ENCODE measurements around the gene B3GAT3.

DNA sequence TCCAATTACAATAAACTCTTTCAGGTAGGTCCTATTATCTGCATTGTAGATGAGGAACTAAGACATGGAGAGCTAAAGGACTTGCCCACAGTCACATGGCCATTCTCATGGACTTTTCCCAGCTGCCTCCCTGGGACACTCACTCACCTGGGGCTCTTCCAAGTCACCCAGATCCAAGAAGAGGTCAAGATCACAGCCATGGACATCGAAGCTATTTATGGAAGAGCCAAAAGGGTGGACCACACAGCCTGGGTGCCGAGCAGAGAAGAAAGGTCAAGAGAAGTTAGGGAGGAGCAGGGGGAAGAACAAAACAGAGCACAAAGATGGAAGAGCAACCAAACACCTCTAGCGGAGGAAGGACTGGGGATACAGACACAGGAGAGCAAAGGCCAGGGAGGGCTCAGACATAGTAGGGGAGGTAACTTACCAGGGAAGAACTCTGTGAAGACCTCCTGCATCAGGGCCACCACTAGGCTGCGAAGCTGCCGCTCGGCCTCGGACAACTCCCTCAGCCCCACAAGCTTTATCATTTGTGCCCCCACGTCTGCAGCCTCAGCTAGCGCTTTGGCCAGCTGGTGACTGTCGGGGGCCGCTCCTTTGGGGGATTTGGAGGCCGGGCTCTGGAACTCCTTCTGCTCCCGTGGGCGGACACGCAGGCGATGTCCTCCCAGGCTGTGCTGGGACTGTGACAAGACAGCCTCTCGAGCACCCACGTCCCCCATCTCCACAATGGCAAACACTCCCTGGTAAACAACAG, 40.6 kb downstream of the B3GAT3 start:
- TF ChIP-seq, protein P1, sequence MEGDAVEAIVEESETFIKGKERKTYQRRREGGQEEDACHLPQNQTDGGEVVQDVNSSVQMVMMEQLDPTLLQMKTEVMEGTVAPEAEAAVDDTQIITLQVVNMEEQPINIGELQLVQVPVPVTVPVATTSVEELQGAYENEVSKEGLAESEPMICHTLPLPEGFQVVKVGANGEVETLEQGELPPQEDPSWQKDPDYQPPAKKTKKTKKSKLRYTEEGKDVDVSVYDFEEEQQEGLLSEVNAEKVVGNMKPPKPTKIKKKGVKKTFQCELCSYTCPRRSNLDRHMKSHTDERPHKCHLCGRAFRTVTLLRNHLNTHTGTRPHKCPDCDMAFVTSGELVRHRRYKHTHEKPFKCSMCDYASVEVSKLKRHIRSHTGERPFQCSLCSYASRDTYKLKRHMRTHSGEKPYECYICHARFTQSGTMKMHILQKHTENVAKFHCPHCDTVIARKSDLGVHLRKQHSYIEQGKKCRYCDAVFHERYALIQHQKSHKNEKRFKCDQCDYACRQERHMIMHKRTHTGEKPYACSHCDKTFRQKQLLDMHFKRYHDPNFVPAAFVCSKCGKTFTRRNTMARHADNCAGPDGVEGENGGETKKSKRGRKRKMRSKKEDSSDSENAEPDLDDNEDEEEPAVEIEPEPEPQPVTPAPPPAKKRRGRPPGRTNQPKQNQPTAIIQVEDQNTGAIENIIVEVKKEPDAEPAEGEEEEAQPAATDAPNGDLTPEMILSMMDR (IDR thresholded peaks at IDR 0.05 in 8 of 11, conservative IDR thresholded peaks at IDR 0.05 in 3 of 11), result no peak
- no peak for TF ChIP-seq POLR2AphosphoS5 (IDR thresholded peaks at IDR 0.05)
- TF ChIP-seq POLR2A (IDR thresholded peaks at IDR 0.05), result no peak
